Measurements from ENCODE around the gene FOXC2. TPM values are rescaled to one million over a fixed set of nuclear protein-coding genes. Genes with fewer than 3 reads are reported as not detected.

FOXC2 gene
- total and polyA plus RNA-seq, 9 of the 15 experiments (the other 6 are each of a cell fraction or from before 2014, with no cell fraction given), result 0.01 to 0.11 (median 0.10) TPM; not detected in 5

GRCh38 chr16:86614699-86615098 is 48.1 kb downstream of the FOXC2 start (continued):
- TF ChIP-seq RREB1 (CRISPR knock-in tag; IDR thresholded peaks at IDR 0.05) (no peak), WHSC1 (IDR thresholded peaks at IDR 0.05; ENCODE audit: low read length) (no peak), RBM15 (IDR thresholded peaks at IDR 0.05; ENCODE audit: insufficient read depth, low read length) (no peak), THAP12 (CRISPR knock-in tag; IDR thresholded peaks at IDR 0.05) (no peak), HDGF (IDR thresholded peaks at IDR 0.05) (no peak), NR2C2 (CRISPR knock-in tag; IDR thresholded peaks at IDR 0.05) (no peak), NR2C2 (tag; IDR thresholded peaks at IDR 0.05) (no peak), E2F5 (CRISPR knock-in tag; IDR thresholded peaks at IDR 0.05) (no peak), NRF1 (conservative IDR thresholded peaks at IDR 0.05 in 1 of 2, IDR thresholded peaks at IDR 0.05 in 1 of 2) (no peak), ERF (CRISPR knock-in tag; IDR thresholded peaks at IDR 0.05) (no peak), FOXJ2 (tag; IDR thresholded peaks at IDR 0.05) (no peak), ZNF121 (CRISPR knock-in tag; conservative IDR thresholded peaks at IDR 0.05) (no peak), ARID1B (IDR thresholded peaks at IDR 0.05) (no peak), ZNF57 (CRISPR knock-in tag; IDR thresholded peaks at IDR 0.05) (no peak)
